ENCODE results near the gene ANXA1.

The ANXA1 gene

DNA sequence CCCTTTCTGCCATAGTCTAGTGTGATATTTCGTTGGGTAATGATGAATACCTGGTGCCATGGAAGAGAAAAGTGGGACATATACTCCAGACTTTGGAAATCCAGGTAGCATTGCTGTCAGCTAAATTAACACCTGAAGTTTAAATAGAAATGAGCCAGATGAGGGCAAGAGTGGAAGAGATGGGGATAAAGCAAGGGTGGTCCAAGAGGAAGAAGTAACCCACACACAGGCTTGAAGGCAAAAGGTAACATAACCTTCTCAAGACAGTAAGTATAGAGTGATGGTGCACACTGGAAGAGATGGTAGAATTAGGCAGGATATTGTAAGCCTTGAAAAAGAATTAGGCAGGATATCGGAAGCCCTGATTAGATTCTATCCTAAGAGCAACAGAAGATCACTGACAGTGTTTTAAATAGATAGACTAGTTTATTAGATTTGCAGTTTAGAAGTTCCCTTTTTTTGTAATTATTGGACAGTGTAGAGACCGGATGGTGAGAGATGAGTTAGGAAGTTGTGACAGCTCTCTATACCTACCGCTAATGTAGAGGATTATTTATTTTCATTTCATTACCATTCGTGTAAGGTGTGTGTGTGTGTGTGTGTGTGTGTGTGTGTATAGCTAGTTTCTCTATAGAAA, 16.8 kb downstream of the ANXA1 start:
- Histone ChIP-seq H3K36me3 (ENCODE audit: control insufficient read depth, insufficient read depth, low read length) (peaks cover 51% of the 10 kb centered on the region), H3K27ac (ENCODE audit: low read depth, low read length, severe bottlenecking) (no peak overlapping the region)

DNA sequence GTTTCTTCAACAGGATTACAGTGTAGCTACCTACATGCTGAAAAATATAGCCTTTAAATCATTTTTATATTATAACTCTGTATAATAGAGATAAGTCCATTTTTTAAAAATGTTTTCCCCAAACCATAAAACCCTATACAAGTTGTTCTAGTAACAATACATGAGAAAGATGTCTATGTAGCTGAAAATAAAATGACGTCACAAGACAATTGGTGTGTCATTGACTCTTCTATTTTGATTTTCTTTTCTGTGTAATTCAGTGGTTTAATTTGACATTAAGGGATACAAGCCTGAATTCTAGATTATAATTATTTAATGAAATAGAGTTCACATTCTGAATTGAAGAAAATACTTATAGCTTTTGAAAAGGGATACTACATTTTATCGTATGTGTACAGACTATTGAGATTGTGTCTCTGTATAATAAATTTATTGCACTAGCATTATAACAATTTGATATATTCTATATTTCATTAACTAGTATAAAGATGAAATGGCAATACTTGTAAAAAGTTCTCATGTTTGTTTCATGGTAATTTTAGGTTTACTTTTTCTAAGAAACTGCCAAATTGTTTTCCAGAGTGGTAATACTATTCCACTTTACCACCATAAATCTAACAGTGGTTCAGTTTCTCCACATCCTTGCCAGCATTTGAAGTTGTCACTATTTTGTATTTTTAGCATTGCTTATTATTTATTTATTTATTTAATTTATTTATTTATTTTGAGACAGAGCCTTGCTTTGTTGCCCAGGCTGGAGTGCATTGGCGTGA, 18.7 kb downstream of the ANXA1 start:
- Histone ChIP-seq H3K4me1 (ENCODE audit: control insufficient read depth, insufficient read depth, low read length, poor library complexity, severe bottlenecking) (no peaks in the 10 kb centered on the region), H3K36me3 (ENCODE audit: control insufficient read depth, insufficient read depth, low read length) (peaks cover 35% of the 10 kb centered on the region), H3K9me3 (ENCODE audit: control insufficient read depth, low read length) (no peaks in the 10 kb centered on the region), H3K27ac (ENCODE audit: low read depth, low read length, severe bottlenecking) (no peak overlapping the region), H3K4me3 (ENCODE audit: extremely low read depth, insufficient read depth, low read length, poor library complexity, severe bottlenecking) (no peak overlapping the region)
- WGBS, 2 experiments (ENCODE audit: insufficient coverage in 2 of 2) = 100% methylated on average over 1 of the region's 3 CpGs

More for the DNA sequence above, 16.8 kb downstream of the ANXA1 start:
- H3K4me3 ChIP-seq (ENCODE audit: extremely low read depth, insufficient read depth, low read length, poor library complexity, severe bottlenecking) = no peak overlapping the region
- WGBS, 2 experiments (ENCODE audit: insufficient coverage in 2 of 2) = 100% methylated on average over 1 of the region's 5 CpGs
- no peaks in the 10 kb centered on the region for H3K9me3 ChIP-seq (ENCODE audit: control insufficient read depth, low read length)
- no peaks in the 10 kb centered on the region for H3K4me1 ChIP-seq (ENCODE audit: control insufficient read depth, insufficient read depth, low read length, poor library complexity, severe bottlenecking)

DNA sequence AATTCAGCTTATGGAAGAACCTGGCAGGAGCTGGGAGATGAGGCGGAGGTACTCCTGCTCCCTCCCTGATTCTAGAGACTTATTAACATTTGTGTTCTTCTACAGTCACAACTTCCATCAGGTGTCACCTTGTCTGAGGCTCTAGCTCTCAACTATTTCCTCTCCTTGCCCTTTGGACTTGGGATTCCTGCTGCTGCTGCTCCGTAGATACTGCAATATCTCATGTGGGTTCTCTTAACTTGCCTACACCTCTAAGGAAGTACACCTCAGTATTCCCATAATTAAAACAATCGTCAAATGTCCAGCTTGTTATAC, 21.2 kb downstream of the ANXA1 start:
- Histone ChIP-seq H3K4me1 (ENCODE audit: control insufficient read depth, insufficient read depth, low read length, poor library complexity, severe bottlenecking) (no peaks in the 10 kb centered on the region), H3K9me3 (ENCODE audit: control insufficient read depth, low read length) (no peaks in the 10 kb centered on the region), H3K4me3 (ENCODE audit: extremely low read depth, insufficient read depth, low read length, poor library complexity, severe bottlenecking) (no peak overlapping the region), H3K27ac (ENCODE audit: low read depth, low read length, severe bottlenecking) (no peak overlapping the region), H3K36me3 (ENCODE audit: control insufficient read depth, insufficient read depth, low read length) (peaks cover 11% of the 10 kb centered on the region)
- 74 to 80% methylated on average over 2 to 3 of the region's 3 CpGs for WGBS, 2 experiments (ENCODE audit: insufficient coverage in 2 of 2)

DNA sequence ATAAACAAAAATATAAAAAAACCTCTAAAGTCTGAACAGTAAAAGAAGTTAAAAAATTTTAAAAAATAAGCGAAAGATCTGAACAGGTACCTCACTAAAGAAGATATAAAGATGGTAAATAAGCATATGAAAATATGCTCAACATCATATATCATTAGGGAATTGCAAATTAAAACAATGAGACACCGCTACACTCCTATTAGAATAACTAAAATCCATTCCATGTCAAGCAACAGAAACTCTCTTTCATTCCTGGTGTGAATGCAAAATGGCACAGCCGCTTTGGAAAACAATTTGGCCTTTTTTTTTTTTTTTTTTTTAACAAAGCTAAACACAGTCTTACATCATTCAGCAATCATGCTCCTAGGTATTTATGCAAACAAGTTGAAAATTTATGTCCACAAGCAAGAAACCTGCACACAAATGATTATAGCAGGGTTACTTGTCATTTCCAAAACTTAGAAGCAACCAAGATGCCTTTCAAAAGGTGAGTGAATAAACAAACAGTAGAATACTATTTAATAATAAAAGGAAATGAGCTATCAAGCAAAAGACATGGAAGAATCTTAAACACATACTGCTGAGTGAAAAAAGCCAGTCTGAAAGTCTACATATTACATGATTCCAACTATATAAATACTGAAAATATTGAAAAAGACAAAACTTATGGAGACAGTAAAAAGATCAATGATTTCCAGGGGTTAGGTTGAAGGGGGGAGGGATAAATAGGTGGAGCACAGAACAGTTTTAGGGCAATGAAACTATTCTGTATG, 22.1 kb downstream of the ANXA1 start:
- Histone ChIP-seq H3K27ac (ENCODE audit: low read depth, low read length, severe bottlenecking) (no peak overlapping the region), H3K36me3 (ENCODE audit: control insufficient read depth, insufficient read depth, low read length) (peaks cover 3% of the 10 kb centered on the region), H3K9me3 (ENCODE audit: control insufficient read depth, low read length) (no peaks in the 10 kb centered on the region), H3K4me1 (ENCODE audit: control insufficient read depth, insufficient read depth, low read length, poor library complexity, severe bottlenecking) (no peaks in the 10 kb centered on the region), H3K4me3 (ENCODE audit: extremely low read depth, insufficient read depth, low read length, poor library complexity, severe bottlenecking) (no peak overlapping the region)
- 100% methylated on average over 1 of the region's 3 CpGs for WGBS, 2 experiments (ENCODE audit: insufficient coverage in 2 of 2)

DNA sequence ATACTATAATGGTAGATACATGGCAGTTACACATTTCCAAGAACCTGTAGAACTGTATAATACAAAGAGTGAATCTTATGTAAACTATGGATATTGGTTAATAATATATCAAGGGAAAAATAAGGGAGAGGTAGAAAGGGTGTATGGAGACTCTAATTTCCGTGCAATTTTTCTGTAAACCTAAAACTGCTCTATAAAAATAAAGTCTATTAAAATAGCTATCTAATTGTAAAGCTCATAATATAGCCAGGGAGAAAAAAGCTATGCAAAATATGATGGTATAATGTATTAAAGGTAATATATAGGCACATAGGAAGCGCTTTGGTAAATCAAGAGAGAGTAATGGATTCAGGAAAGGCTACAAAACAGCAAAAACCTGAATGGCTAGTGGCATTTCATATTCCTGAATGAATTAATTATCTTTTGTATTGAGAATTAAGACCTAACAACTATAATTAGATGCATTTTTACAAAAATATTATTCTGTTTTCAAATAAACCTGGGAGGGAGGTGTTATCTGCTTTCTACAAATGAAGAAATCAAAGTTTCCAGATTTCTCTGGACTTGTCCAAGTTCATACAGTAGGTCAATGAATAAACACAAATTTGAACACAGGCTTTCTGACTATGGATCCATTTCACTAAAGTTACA, 22.8 kb downstream of the ANXA1 start:
- no CpG with 5 or more reads among the region's 2 CpGs for whole genome bisulfite sequencing, 2 experiments (ENCODE audit: insufficient coverage in 2 of 2)
- no peaks in the 10 kb centered on the region for H3K9me3 ChIP-seq (ENCODE audit: control insufficient read depth, low read length)
- no peaks in the 10 kb centered on the region for H3K4me1 ChIP-seq (ENCODE audit: control insufficient read depth, insufficient read depth, low read length, poor library complexity, severe bottlenecking)
- H3K4me3 ChIP-seq (ENCODE audit: extremely low read depth, insufficient read depth, low read length, poor library complexity, severe bottlenecking) = no peak overlapping the region
- no peak overlapping the region for H3K27ac ChIP-seq (ENCODE audit: low read depth, low read length, severe bottlenecking)
- H3K36me3 ChIP-seq (ENCODE audit: control insufficient read depth, insufficient read depth, low read length) = no peaks in the 10 kb centered on the region

DNA sequence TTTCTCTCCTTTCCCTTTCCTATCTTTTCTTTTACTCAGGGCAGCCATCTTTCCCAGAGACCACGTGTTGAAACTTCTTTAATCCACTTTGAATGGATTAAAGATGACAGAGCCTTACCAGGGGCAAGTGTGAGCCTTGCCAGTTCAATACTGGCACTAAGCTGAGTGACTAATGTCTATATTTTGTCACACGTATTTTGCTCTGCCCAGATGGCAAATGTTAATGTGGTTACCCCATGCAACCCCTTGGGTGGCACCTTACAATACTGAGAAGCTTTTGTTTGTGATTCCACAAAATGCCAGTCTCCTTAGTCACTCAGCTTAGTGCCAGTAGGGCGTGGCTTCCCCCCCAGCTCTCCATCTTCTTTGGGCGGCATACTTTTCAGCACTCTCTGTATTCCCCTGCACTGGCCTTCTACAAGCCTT, 24.8 kb downstream of the ANXA1 start:
- no peaks in the 10 kb centered on the region for H3K4me1 ChIP-seq (ENCODE audit: control insufficient read depth, insufficient read depth, low read length, poor library complexity, severe bottlenecking)
- no peaks in the 10 kb centered on the region for H3K36me3 ChIP-seq (ENCODE audit: control insufficient read depth, insufficient read depth, low read length)
- no peaks in the 10 kb centered on the region for H3K9me3 ChIP-seq (ENCODE audit: control insufficient read depth, low read length)
- H3K27ac ChIP-seq (ENCODE audit: low read depth, low read length, severe bottlenecking) = no peak overlapping the region
- H3K4me3 ChIP-seq (ENCODE audit: extremely low read depth, insufficient read depth, low read length, poor library complexity, severe bottlenecking) = no peak overlapping the region
- WGBS, 2 experiments (ENCODE audit: insufficient coverage in 2 of 2) = 78 to 85% methylated on average over 3 to 4 of the region's 4 CpGs

DNA sequence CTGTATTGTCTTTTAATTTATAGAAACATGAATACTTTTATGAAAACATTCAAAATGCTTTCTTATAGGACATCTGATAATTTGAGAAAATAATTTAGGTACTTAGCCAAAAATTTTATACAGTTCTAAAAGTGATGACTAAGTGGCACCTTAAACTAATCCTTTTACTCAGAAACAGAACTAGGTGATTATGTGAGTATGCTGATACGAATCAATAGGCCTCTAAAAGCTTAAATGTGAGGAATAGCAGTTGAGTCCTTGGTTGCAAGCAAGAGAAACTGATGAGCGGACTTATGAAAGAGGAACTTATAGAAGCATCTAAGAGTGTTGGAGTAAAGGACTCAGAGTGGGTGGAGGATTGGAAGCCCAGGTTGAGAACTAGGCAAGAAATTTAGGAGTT, 26.4 kb downstream of the ANXA1 start:
- 90 to 100% methylated on average over 2 of the region's 2 CpGs for WGBS, 2 experiments (ENCODE audit: insufficient coverage in 2 of 2)
- Histone ChIP-seq H3K4me3 (ENCODE audit: extremely low read depth, insufficient read depth, low read length, poor library complexity, severe bottlenecking) (no peak overlapping the region), H3K27ac (ENCODE audit: low read depth, low read length, severe bottlenecking) (no peak overlapping the region), H3K9me3 (ENCODE audit: control insufficient read depth, low read length) (no peaks in the 10 kb centered on the region), H3K4me1 (ENCODE audit: control insufficient read depth, insufficient read depth, low read length, poor library complexity, severe bottlenecking) (no peaks in the 10 kb centered on the region), H3K36me3 (ENCODE audit: control insufficient read depth, insufficient read depth, low read length) (no peaks in the 10 kb centered on the region)

DNA sequence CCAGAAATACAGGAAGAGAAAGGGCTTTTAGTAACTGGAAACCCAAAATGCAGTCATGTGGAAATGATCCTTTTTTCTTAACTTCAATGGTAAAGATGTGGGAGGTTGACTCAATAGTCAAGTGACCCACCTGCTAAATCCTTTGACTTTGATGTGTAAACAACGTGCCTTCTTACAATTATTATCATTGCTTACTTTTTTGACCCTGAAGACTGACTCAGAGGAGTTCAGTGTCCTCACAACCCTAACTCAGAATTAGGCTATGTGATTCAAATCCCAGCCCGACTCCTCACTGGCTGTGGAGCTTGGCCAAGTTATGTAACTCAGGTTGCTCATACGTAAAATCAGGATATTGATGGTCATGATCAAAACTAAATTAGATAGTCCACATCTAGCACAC, 27.9 kb downstream of the ANXA1 start:
- Histone ChIP-seq H3K4me1 (ENCODE audit: control insufficient read depth, insufficient read depth, low read length, poor library complexity, severe bottlenecking) (no peaks in the 10 kb centered on the region), H3K27ac (ENCODE audit: low read depth, low read length, severe bottlenecking) (no peak overlapping the region), H3K9me3 (ENCODE audit: control insufficient read depth, low read length) (no peaks in the 10 kb centered on the region), H3K4me3 (ENCODE audit: extremely low read depth, insufficient read depth, low read length, poor library complexity, severe bottlenecking) (no peak overlapping the region), H3K36me3 (ENCODE audit: control insufficient read depth, insufficient read depth, low read length) (no peaks in the 10 kb centered on the region)
- 83 to 100% methylated on average over 1 to 2 of the region's 3 CpGs for WGBS, 2 experiments (ENCODE audit: insufficient coverage in 2 of 2)

DNA sequence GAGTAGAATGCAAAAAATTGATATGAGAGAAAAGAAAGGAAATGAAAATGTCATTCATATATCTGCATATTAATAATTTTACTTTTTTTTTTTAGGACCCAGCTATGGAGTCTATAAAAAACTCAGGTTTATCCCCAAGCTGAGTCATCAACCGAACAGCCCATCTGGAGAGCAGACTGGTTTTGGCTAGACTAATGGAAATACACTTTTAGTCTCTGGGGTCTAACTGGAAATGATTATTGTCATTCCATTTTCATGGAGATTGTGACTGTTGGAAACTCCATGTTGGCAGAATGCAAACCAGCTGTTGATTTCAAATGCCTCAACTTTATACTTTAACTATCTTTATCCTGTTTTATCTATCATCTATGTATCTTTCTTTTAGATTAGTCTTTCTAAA, 28.7 kb downstream of the ANXA1 start:
- H3K9me3 ChIP-seq (ENCODE audit: control insufficient read depth, low read length) = no peaks in the 10 kb centered on the region
- H3K27ac ChIP-seq (ENCODE audit: low read depth, low read length, severe bottlenecking) = no peak overlapping the region
- H3K4me3 ChIP-seq (ENCODE audit: extremely low read depth, insufficient read depth, low read length, poor library complexity, severe bottlenecking) = no peak overlapping the region
- H3K4me1 ChIP-seq (ENCODE audit: control insufficient read depth, insufficient read depth, low read length, poor library complexity, severe bottlenecking) = no peaks in the 10 kb centered on the region
- H3K36me3 ChIP-seq (ENCODE audit: control insufficient read depth, insufficient read depth, low read length) = no peaks in the 10 kb centered on the region
- 80 to 100% methylated on average over 1 of the region's 1 CpG for WGBS, 2 experiments (ENCODE audit: insufficient coverage in 2 of 2)

DNA sequence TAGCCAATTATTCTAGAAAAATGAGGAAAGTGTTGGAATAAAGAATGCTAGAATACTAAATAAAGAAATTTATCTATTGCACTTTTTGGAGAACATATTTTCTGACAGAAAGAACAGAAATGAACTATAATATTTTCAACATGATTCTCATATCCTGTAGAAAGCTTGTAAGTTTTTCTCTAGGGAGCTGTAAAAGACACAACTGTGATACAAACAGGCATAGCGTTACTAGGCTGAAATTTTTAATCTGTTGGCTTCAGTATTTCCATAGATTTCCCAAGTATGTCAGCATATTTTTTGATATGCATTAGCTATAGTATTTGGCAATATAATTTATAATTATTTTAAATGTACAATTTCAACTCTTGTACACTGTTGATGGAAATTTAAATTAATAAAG, 31.3 kb downstream of the ANXA1 start:
- no CpG with 5 or more reads among the region's 1 CpG for WGBS, 2 experiments (ENCODE audit: insufficient coverage in 2 of 2)
- H3K4me1 ChIP-seq (ENCODE audit: control insufficient read depth, insufficient read depth, low read length, poor library complexity, severe bottlenecking) = no peaks in the 10 kb centered on the region
- H3K27ac ChIP-seq (ENCODE audit: low read depth, low read length, severe bottlenecking) = no peak overlapping the region
- H3K36me3 ChIP-seq (ENCODE audit: control insufficient read depth, insufficient read depth, low read length) = no peaks in the 10 kb centered on the region
- no peak overlapping the region for H3K4me3 ChIP-seq (ENCODE audit: extremely low read depth, insufficient read depth, low read length, poor library complexity, severe bottlenecking)
- H3K9me3 ChIP-seq (ENCODE audit: control insufficient read depth, low read length) = no peaks in the 10 kb centered on the region

All from mesodermal cell (in vitro differentiated cells).